ENCODE results near the gene IL2RA. TPM values are rescaled to one million over a fixed set of nuclear protein-coding genes. Genes with fewer than 3 reads are reported as not detected.

Gene IL2RA
- total RNA-seq, 1 experiment from 2014 or later: 0.59 TPM

DNA sequence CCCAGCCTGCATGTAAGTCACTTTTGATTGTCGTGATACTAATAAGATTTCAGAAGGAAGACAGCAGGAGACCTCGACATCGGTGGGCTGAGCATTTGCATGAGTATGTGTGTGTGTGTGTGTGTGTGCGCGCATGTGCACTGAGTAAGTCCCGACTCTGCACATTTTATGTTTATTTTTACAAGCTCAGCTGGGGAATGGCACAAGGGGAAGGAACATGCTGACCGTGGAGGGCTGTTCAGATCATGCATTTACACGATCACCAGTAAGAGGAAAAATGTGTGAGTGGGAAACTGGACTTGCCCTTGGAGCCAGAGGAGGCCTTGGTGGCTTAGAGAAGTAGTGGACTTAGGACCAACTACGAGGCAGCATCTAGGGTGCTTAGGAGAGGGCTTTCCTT, 41.3 kb downstream of the IL2RA start:
- no peaks in the 10 kb centered on the region for H4K20me1 ChIP-seq (ENCODE audit: insufficient read depth)
- no peaks in the 10 kb centered on the region for H3K36me3 ChIP-seq (ENCODE audit: control insufficient read depth in 1 of 2, insufficient read depth in 2 of 2, low read length in 2 of 2)
- ChIA-PET CTCF (no interaction called here), RAD21 (ENCODE audit: low non-redundant PET in 1 of 2, low total read pairs in 2 of 2, uncharacterized antibody in 2 of 2, unreplicated experiment in 2 of 2) (no interaction called here), POLR2A (no interaction called here)
- H3K9ac ChIP-seq (ENCODE audit: low read length): no peak overlapping the region
- H3K79me2 ChIP-seq (ENCODE audit: insufficient read depth, low read length): no peaks in the 10 kb centered on the region
- TF ChIP-seq, protein P1, sequence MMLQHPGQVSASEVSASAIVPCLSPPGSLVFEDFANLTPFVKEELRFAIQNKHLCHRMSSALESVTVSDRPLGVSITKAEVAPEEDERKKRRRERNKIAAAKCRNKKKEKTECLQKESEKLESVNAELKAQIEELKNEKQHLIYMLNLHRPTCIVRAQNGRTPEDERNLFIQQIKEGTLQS (IDR thresholded peaks at IDR 0.05): no peak
- TF ChIP-seq RAD21 (IDR thresholded peaks at IDR 0.05; ENCODE audit: low read depth) (no peak), ZFX (IDR thresholded peaks at IDR 0.05) (no peak)
- intact Hi-C loops (cut with micrococcal nuclease): no loop called here
- ATAC-seq: no peak
- H3K27ac ChIP-seq (ENCODE audit: low read depth, low read length): no peak overlapping the region
- H3K9me3 ChIP-seq (ENCODE audit: control insufficient read depth in 1 of 2, insufficient read depth in 1 of 2, low read depth in 1 of 2, low read length in 2 of 2): no peaks in the 10 kb centered on the region
- no peak overlapping the region for H3K4me3 ChIP-seq (replicated peaks in 1 of 2; ENCODE audit: low read depth in 1 of 2, low read length in 2 of 2)
- no peak overlapping the region for H2AFZ ChIP-seq (ENCODE audit: low read depth, low read length, poor library complexity, severe bottlenecking)
- no peaks in the 10 kb centered on the region for H3K27me3 ChIP-seq (ENCODE audit: insufficient read depth, low read length)
- no TSS peak for BruUV-seq (replicated peaks)
- no peak for DNase-seq (ENCODE audit: low read depth, low spot score)
- no peak overlapping the region for H3K4me2 ChIP-seq (ENCODE audit: low read length)
- H3K9me2 ChIP-seq (ENCODE audit: insufficient read depth): no peaks in the 10 kb centered on the region
- H3K4me1 ChIP-seq (ENCODE audit: control insufficient read depth in 1 of 2, insufficient read depth in 2 of 2, low read length in 2 of 2): no peaks in the 10 kb centered on the region

DNA sequence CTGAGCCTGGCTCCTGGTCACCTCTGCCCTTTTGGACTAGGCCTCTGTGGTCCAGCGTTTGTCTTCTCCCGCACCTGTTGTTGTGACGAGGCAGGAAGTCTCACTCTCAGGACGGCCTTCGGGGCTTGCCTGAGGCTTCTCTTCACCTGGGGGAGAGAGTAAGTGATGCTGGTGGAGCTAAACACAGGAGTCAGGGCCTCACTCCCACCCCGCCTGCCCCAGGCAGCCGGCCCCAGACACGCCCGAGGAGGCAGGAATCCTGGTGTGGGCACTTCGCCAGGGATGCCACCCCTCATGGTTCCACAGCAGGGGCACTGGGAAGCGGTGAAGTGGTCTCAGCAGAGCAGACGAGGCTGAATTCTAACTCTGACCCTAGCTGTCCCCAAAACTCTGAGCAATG, 42.4 kb downstream of the IL2RA start:
- POLR2A ChIA-PET: no interaction called here
- H3K9me2 ChIP-seq (ENCODE audit: insufficient read depth): no peaks in the 10 kb centered on the region
- no peak overlapping the region for H3K4me3 ChIP-seq (replicated peaks in 1 of 2; ENCODE audit: low read depth in 1 of 2, low read length in 2 of 2)
- H3K4me1 ChIP-seq (ENCODE audit: control insufficient read depth in 1 of 2, insufficient read depth in 2 of 2, low read length in 2 of 2): no peaks in the 10 kb centered on the region
- no peaks in the 10 kb centered on the region for H4K20me1 ChIP-seq (ENCODE audit: insufficient read depth)
- intact Hi-C loops (cut with micrococcal nuclease): loop anchor here (10.0 kb wide), 1 partner anchor 75 kb away; no protein-coding TSS in a partner anchor
- no peak overlapping the region for H3K27ac ChIP-seq (ENCODE audit: low read depth, low read length)
- RAD21 ChIA-PET (ENCODE audit: low non-redundant PET in 1 of 2, low total read pairs in 2 of 2, uncharacterized antibody in 2 of 2, unreplicated experiment in 2 of 2): no interaction called here
- DNase-seq (ENCODE audit: low read depth, low spot score) (no peak), ATAC-seq (no peak)
- no peaks in the 10 kb centered on the region for H3K9me3 ChIP-seq (ENCODE audit: control insufficient read depth in 1 of 2, insufficient read depth in 1 of 2, low read depth in 1 of 2, low read length in 2 of 2)
- no peaks in the 10 kb centered on the region for H3K27me3 ChIP-seq (ENCODE audit: insufficient read depth, low read length)
- CTCF ChIA-PET: no interaction called here
- no peaks in the 10 kb centered on the region for H3K36me3 ChIP-seq (ENCODE audit: control insufficient read depth in 1 of 2, insufficient read depth in 2 of 2, low read length in 2 of 2)
- no peak overlapping the region for H2AFZ ChIP-seq (ENCODE audit: low read depth, low read length, poor library complexity, severe bottlenecking)
- H3K79me2 ChIP-seq (ENCODE audit: insufficient read depth, low read length): no peaks in the 10 kb centered on the region
- no peak overlapping the region for H3K4me2 ChIP-seq (ENCODE audit: low read length)
- BruUV-seq (replicated peaks): no TSS peak
- TF ChIP-seq EGR1 (IDR thresholded peaks at IDR 0.05; ENCODE audit: low read depth) (no peak), ELF1 (IDR thresholded peaks at IDR 0.05; ENCODE audit: borderline replicate concordance, low read depth) (no peak), CEBPB (IDR thresholded peaks at IDR 0.05; ENCODE audit: low read depth) (no peak), TCF7L2 (IDR thresholded peaks at IDR 0.05; ENCODE audit: borderline replicate concordance, extremely low read depth, insufficient read depth, insufficient read length) (no peak), SP1 (IDR thresholded peaks at IDR 0.05; ENCODE audit: low read depth) (no peak), YY1 (IDR thresholded peaks at IDR 0.05; ENCODE audit: extremely low read depth, insufficient replicate concordance, low read depth, low read length) (no peak), POLR2A (IDR thresholded peaks at IDR 0.05; ENCODE audit: borderline replicate concordance, extremely low read depth, insufficient read depth, insufficient read length) (no peak), CBX3 (IDR thresholded peaks at IDR 0.05; ENCODE audit: low read depth) (no peak), SRF (IDR thresholded peaks at IDR 0.05; ENCODE audit: low read depth) (no peak), POLR2AphosphoS5 (IDR thresholded peaks at IDR 0.05; ENCODE audit: low read depth, low read length) (no peak)
- TF ChIP-seq, protein P2, sequence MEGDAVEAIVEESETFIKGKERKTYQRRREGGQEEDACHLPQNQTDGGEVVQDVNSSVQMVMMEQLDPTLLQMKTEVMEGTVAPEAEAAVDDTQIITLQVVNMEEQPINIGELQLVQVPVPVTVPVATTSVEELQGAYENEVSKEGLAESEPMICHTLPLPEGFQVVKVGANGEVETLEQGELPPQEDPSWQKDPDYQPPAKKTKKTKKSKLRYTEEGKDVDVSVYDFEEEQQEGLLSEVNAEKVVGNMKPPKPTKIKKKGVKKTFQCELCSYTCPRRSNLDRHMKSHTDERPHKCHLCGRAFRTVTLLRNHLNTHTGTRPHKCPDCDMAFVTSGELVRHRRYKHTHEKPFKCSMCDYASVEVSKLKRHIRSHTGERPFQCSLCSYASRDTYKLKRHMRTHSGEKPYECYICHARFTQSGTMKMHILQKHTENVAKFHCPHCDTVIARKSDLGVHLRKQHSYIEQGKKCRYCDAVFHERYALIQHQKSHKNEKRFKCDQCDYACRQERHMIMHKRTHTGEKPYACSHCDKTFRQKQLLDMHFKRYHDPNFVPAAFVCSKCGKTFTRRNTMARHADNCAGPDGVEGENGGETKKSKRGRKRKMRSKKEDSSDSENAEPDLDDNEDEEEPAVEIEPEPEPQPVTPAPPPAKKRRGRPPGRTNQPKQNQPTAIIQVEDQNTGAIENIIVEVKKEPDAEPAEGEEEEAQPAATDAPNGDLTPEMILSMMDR (IDR thresholded peaks at IDR 0.05 in 2 of 3, conservative IDR thresholded peaks at IDR 0.05 in 1 of 3; ENCODE audit: borderline replicate concordance in 1 of 3, insufficient read depth in 1 of 3, low read depth in 2 of 3, low read length in 2 of 3): no peak
- H3K9ac ChIP-seq (ENCODE audit: low read length): no peak overlapping the region

All from HCT116 (cell line).